OCI-LY3 (cell line): ENCODE results near the gene KIF22.

Experiments
- EZH2phosphoT487 ChIP-seq: fragments of 200-600 bp; shearing (Covaris generic); IDR thresholded peaks from 2 replicates; pipeline ENCODE4 v1.6.1; 2018; ENCODE audit warnings: antibody characterized with exemption, mixed run types, low read depth
- TF ChIP-seq, protein P1 (sequence below): fragments of 200-600, 300-600 bp; sonication (generic); IDR thresholded peaks from 2 replicates; pipeline ENCODE4 v1.5.1; 2014; ENCODE audit warnings: antibody characterized with exemption, low read length, low read depth

DNA sequence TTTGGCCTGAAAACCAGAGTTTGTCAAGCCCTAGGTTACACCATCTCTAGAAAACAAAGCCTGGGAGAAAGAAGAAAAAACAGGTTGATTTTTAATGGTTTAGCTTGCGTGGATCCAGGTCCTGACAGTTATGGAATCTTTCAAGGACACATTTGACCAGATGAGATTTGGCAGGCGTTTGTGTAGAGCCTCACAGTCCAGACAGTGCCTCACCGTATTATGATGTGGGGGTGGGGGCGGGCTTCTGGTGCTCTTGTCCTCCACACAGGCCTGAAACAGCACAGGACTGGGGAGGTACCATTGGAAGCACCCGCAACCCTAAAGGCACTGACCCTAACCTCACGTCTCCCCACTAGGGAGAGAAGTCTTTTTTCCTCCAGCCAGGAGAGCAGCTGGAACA, 49.3 kb downstream of the KIF22 start:
- TF ChIP-seq, protein P1, sequence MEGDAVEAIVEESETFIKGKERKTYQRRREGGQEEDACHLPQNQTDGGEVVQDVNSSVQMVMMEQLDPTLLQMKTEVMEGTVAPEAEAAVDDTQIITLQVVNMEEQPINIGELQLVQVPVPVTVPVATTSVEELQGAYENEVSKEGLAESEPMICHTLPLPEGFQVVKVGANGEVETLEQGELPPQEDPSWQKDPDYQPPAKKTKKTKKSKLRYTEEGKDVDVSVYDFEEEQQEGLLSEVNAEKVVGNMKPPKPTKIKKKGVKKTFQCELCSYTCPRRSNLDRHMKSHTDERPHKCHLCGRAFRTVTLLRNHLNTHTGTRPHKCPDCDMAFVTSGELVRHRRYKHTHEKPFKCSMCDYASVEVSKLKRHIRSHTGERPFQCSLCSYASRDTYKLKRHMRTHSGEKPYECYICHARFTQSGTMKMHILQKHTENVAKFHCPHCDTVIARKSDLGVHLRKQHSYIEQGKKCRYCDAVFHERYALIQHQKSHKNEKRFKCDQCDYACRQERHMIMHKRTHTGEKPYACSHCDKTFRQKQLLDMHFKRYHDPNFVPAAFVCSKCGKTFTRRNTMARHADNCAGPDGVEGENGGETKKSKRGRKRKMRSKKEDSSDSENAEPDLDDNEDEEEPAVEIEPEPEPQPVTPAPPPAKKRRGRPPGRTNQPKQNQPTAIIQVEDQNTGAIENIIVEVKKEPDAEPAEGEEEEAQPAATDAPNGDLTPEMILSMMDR, result no peak
- no peak for TF ChIP-seq EZH2phosphoT487
